ENCODE measurements around the gene SPRR2A. TPM values are rescaled to one million over a fixed set of nuclear protein-coding genes. Genes with fewer than 3 reads are reported as not detected.
"Not testable (repeated sequence)": the region's sequence is repeated elsewhere in the genome, so short reads cannot be mapped to it uniquely, and the experiment has no call there.

Gene SPRR2A
- total RNA-seq, 1 donor from 2014 or later = not detected

- no peak for DNase-seq (ENCODE audit: low read depth)
These were observed 31.5 kb downstream of the SPRR2A start for GRCh38 chr1:153025797-153026196.

- DNase-seq (ENCODE audit: low read depth) = no peak
These were observed 32.9 kb downstream of the SPRR2A start for GRCh38 chr1:153024413-153024812.

GRCh38 chr1:153023109-153023508, 34.2 kb downstream of the SPRR2A start:
- DNase-seq (ENCODE audit: low read depth) = no peak

- not testable (repeated sequence) for DNase-seq (ENCODE audit: low read depth)
These were observed 35.0 kb downstream of the SPRR2A start for GRCh38 chr1:153022340-153022739.

- not testable (repeated sequence) for DNase-seq (ENCODE audit: low read depth)
These were observed 35.5 kb downstream of the SPRR2A start for GRCh38 chr1:153021829-153022228.

GRCh38 chr1:153011235-153011758, 46.0 kb downstream of the SPRR2A start:
- not testable (repeated sequence) for DNase-seq (ENCODE audit: low read depth)

Other genes with a start within 250 kb of the SPRR2A start
- not detected in 2 replicates for gene LCE1B, start 245.5 kb downstream of the SPRR2A start, total RNA-seq
- not detected in 2 replicates for gene LCE1A, start 230.0 kb downstream of the SPRR2A start, total RNA-seq
- not detected in 2 replicates for gene LCE6A, start 214.7 kb downstream of the SPRR2A start, total RNA-seq
- not detected in 2 replicates for gene LCE7A, start 197.5 kb downstream of the SPRR2A start, total RNA-seq
- not detected in 2 replicates for gene SMCP, start 179.2 kb downstream of the SPRR2A start, total RNA-seq
- not detected in 2 replicates for gene IVL, start 149.0 kb downstream of the SPRR2A start, total RNA-seq
- gene SPRR5, start 110.3 kb downstream of the SPRR2A start, total RNA-seq = not detected in 2 replicates
- not detected in 2 replicates for gene SPRR4, start 86.9 kb downstream of the SPRR2A start, total RNA-seq
- not detected in 2 replicates for gene SPRR1A, start 73.4 kb downstream of the SPRR2A start, total RNA-seq
- gene SPRR3, start 55.8 kb downstream of the SPRR2A start, total RNA-seq = not detected in 2 replicates
- not detected in 2 replicates for gene SPRR1B, start 26.3 kb downstream of the SPRR2A start, total RNA-seq
- not detected in 2 replicates for gene SPRR2D, start 16.4 kb downstream of the SPRR2A start, total RNA-seq
- not detected in 2 replicates for gene SPRR2B, start 14.1 kb upstream of the SPRR2A start, total RNA-seq
- gene SPRR2E, start 37.0 kb upstream of the SPRR2A start, total RNA-seq = not detected in 2 replicates
- not detected in 2 replicates for gene SPRR2F, start 56.0 kb upstream of the SPRR2A start, total RNA-seq
- not detected in 2 replicates for gene SPRR2G, start 93.4 kb upstream of the SPRR2A start, total RNA-seq
- gene LELP1, start 145.9 kb upstream of the SPRR2A start, total RNA-seq = not detected in 2 replicates
- gene PRR9, start 160.1 kb upstream of the SPRR2A start, total RNA-seq = not detected in 2 replicates
- not detected in 2 replicates for gene LORICRIN, start 202.2 kb upstream of the SPRR2A start, total RNA-seq